Body of pancreas (tissue), 4 donors: ENCODE results near the gene MYL11.
"Not testable (repeated sequence)": the region's sequence is repeated elsewhere in the genome, so short reads cannot be mapped to it uniquely, and the experiment has no call there.

ENCODE experiments used
- POLR2A ChIP-seq, 3 donors: fragments of 450-650 bp; IDR thresholded peaks; one replicate each; pipeline ENCODE4 v1.6.1; 2016; ENCODE audit warnings: antibody characterized with exemption in 3 of 3, mild to moderate bottlenecking in 2 of 3
- TF ChIP-seq, protein P1 (sequence below), 7 experiments: fragments of 450-650 bp in 4 of 7; fragments of 200-600 bp in 3 of 7; sonication (generic) in 3 of 7; IDR thresholded peaks; one replicate each; pipeline ENCODE4 v1.5.1; 2016 to 2019; ENCODE audit warnings: antibody characterized with exemption in 7 of 7

DNA sequence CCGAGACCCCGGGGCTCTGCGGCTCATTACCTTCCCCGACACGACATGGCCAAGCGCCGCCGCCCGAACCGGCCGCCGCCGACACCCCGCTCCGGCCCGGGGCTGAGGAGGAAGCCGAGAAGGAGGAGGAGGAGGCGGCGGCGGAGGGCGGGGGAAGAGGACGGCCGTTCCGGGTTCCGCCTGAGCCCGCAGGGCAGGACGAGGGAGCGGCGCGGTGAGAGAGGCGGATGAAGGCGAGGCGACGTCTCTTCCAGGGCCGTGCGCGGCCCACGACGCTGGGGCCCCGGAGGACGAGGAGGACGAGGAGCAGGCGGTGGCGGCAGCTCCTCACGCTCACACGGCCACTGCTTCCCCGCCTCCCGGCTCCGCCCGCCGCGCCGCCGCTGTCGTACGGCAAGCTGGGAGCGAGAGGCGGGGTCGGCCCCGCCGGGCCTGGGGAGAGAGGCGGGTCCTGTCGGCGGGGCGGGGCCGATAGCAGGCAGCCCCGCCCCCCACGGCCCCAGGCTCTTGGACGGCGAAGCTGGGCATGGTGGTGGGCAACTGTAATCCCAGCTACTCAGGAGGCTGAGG lies 39.5 kb upstream of the MYL11 start:
- TF ChIP-seq POLR2A (IDR thresholded peaks at IDR 0.05), result peak; percentile 72 to 78 (median 76)
- TF ChIP-seq, protein P1, sequence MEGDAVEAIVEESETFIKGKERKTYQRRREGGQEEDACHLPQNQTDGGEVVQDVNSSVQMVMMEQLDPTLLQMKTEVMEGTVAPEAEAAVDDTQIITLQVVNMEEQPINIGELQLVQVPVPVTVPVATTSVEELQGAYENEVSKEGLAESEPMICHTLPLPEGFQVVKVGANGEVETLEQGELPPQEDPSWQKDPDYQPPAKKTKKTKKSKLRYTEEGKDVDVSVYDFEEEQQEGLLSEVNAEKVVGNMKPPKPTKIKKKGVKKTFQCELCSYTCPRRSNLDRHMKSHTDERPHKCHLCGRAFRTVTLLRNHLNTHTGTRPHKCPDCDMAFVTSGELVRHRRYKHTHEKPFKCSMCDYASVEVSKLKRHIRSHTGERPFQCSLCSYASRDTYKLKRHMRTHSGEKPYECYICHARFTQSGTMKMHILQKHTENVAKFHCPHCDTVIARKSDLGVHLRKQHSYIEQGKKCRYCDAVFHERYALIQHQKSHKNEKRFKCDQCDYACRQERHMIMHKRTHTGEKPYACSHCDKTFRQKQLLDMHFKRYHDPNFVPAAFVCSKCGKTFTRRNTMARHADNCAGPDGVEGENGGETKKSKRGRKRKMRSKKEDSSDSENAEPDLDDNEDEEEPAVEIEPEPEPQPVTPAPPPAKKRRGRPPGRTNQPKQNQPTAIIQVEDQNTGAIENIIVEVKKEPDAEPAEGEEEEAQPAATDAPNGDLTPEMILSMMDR (IDR thresholded peaks at IDR 0.05), result not testable (repeated sequence)
